H9 (cell line): ENCODE measurements around the gene ICAM2. TPM values are rescaled to one million over a fixed set of nuclear protein-coding genes. Genes with fewer than 3 reads are reported as not detected.
A peak's percentile ranks its signal among the peaks of the same experiment; 100 is the strongest.

Experiments
- DNase-seq: peaks from one replicate; pipeline ENCODE4 v3.0.0-alpha.2; 2017
- H2AFZ ChIP-seq: one replicate; pipeline ENCODE4 v1.6.1; 2013; ENCODE audit warnings: mild to moderate bottlenecking, low read length, control low read depth, moderate library complexity
- H2AK5ac ChIP-seq: 2 replicates; pipeline ENCODE4 v1.6.1; 2013; ENCODE audit warnings: low read length, control low read depth, mixed read lengths; ENCODE audit not compliant: insufficient read length
- H2BK120ac ChIP-seq: one replicate; pipeline ENCODE4 v1.6.1; 2013; ENCODE audit warnings: low read depth, mild to moderate bottlenecking, low read length, control low read depth, inconsistent platforms; ENCODE audit not compliant: poor library complexity, severe bottlenecking
- H2BK12ac ChIP-seq: 2 replicates; pipeline ENCODE4 v1.6.1; 2013; ENCODE audit warnings: low read length, control low read depth, mixed read lengths, low read depth; ENCODE audit not compliant: insufficient read length
- H2BK15ac ChIP-seq: 2 replicates; pipeline ENCODE4 v1.6.1; 2013; ENCODE audit warnings: low read depth, low read length, control low read depth
- H2BK20ac ChIP-seq: one replicate; pipeline ENCODE4 v1.6.1; 2013; ENCODE audit warnings: low read depth, mild to moderate bottlenecking, low read length, control low read depth, inconsistent platforms; ENCODE audit not compliant: poor library complexity, severe bottlenecking
- H2BK5ac ChIP-seq: 2 replicates; pipeline ENCODE4 v1.6.1; 2013; ENCODE audit warnings: low read length, control low read depth, mixed read lengths; ENCODE audit not compliant: insufficient read length
- H3K14ac ChIP-seq: 2 replicates; pipeline ENCODE4 v1.6.1; 2013; ENCODE audit warnings: low read length, control low read depth; ENCODE audit not compliant: insufficient read depth
- H3K18ac ChIP-seq: 2 replicates; pipeline ENCODE4 v1.6.1; 2013; ENCODE audit warnings: low read depth, mild to moderate bottlenecking, mixed read lengths, low read length, control low read depth; ENCODE audit not compliant: insufficient read length
- H3K23ac ChIP-seq: 2 replicates; pipeline ENCODE4 v1.6.1; 2013; ENCODE audit warnings: low read length, control low read depth, mixed read lengths, low read depth; ENCODE audit not compliant: insufficient read length
- H3K23me2 ChIP-seq: 2 replicates; pipeline ENCODE4 v1.6.1; 2013; ENCODE audit warnings: low read depth, mild to moderate bottlenecking, mixed read lengths, low read length, control low read depth; ENCODE audit not compliant: insufficient read length, poor library complexity, severe bottlenecking
- H3K27ac ChIP-seq: 2 replicates; pipeline ENCODE4 v1.5.1; 2013; ENCODE audit warnings: low read length, control low read depth, mixed read lengths, low read depth; ENCODE audit not compliant: insufficient read length
- H3K27me3 ChIP-seq: 2 replicates; pipeline ENCODE4 v1.6.1; 2013; ENCODE audit warnings: low read length, control low read depth, inconsistent platforms; ENCODE audit not compliant: insufficient read depth
- H3K4ac ChIP-seq: 2 replicates; pipeline ENCODE4 v1.6.1; 2013; ENCODE audit warnings: low read depth, mild to moderate bottlenecking, control low read depth, inconsistent platforms, low read length, moderate library complexity
- H3K4me1 ChIP-seq: 2 replicates; pipeline ENCODE4 v1.6.1; 2013; ENCODE audit warnings: low read length, control low read depth, inconsistent platforms; ENCODE audit not compliant: insufficient read depth
- H3K4me2 ChIP-seq: 2 replicates; pipeline ENCODE4 v1.6.1; 2013; ENCODE audit warnings: low read length, control low read depth, mixed read lengths; ENCODE audit not compliant: insufficient read length, insufficient read depth
- H3K56ac ChIP-seq: 2 replicates; pipeline ENCODE4 v1.6.1; 2013; ENCODE audit warnings: low read depth, mild to moderate bottlenecking, mixed read lengths, low read length, control low read depth; ENCODE audit not compliant: insufficient read length
- H3K79me1 ChIP-seq: 2 replicates; pipeline ENCODE4 v1.6.1; 2013; ENCODE audit warnings: low read depth, mild to moderate bottlenecking, moderate library complexity, low read length, control low read depth, inconsistent platforms; ENCODE audit not compliant: insufficient read depth, poor library complexity, severe bottlenecking
- H3K79me2 ChIP-seq: 2 replicates; pipeline ENCODE4 v1.6.1; 2013; ENCODE audit warnings: low read length, control low read depth, inconsistent platforms; ENCODE audit not compliant: insufficient read depth
- H3K9ac ChIP-seq: 2 replicates; pipeline ENCODE4 v1.6.1; 2013; ENCODE audit warnings: low read length, control low read depth, mixed read lengths; ENCODE audit not compliant: insufficient read length; ENCODE audit errors: extremely low read depth
- H3K9me3 ChIP-seq: one replicate; pipeline ENCODE4 v1.6.1; 2013; ENCODE audit warnings: low read depth, low read length, inconsistent platforms; ENCODE audit not compliant: control insufficient read depth
- H3T11ph ChIP-seq: one replicate; pipeline ENCODE4 v1.6.1; 2013; ENCODE audit warnings: mild to moderate bottlenecking, low read length, control low read depth, inconsistent platforms
- H4K20me1 ChIP-seq: one replicate; pipeline ENCODE4 v1.6.1; 2013; ENCODE audit not compliant: control insufficient read depth, insufficient read length, insufficient read depth
- H4K5ac ChIP-seq: 2 replicates; pipeline ENCODE4 v1.6.1; 2013; ENCODE audit warnings: low read depth, mild to moderate bottlenecking, mixed read lengths, low read length, control low read depth; ENCODE audit not compliant: insufficient read length
- H4K8ac ChIP-seq: replicated peaks from 2 replicates; pipeline ENCODE4 v1.6.1; 2013; ENCODE audit warnings: low read length, control low read depth, mixed read lengths, low read depth; ENCODE audit not compliant: insufficient read length
- H4K91ac ChIP-seq: 2 replicates; pipeline ENCODE4 v1.6.1; 2013; ENCODE audit warnings: low read depth, mild to moderate bottlenecking, moderate library complexity, mixed read lengths, low read length, control low read depth; ENCODE audit not compliant: insufficient read length
- H3K27ac Mint-ChIP-seq, 3 experiments: 2 replicates in 2 of 3; 3 replicates in 1 of 3; pipeline ENCODE4 v1.8.0; 2020 to 2021; ENCODE audit warnings: mixed read lengths in 3 of 3, mild to moderate bottlenecking in 1 of 3, moderate library complexity in 1 of 3
- H3K27me3 Mint-ChIP-seq: 2 replicates; pipeline ENCODE4 v1.8.0; 2021; ENCODE audit warnings: low read depth, mild to moderate bottlenecking, moderate library complexity, mixed read lengths
- H3K36me3 Mint-ChIP-seq, 3 experiments: 2 replicates in 2 of 3; 3 replicates in 1 of 3; pipeline ENCODE4 v1.8.0; 2020 to 2021; ENCODE audit warnings: low read depth in 3 of 3, mixed read lengths in 3 of 3; ENCODE audit not compliant: insufficient read depth in 1 of 3
- H3K4me1 Mint-ChIP-seq, 2 experiments: 2 replicates each; pipeline ENCODE4 v1.8.0; 2020; ENCODE audit warnings: mixed read lengths in 2 of 2
- H3K4me3 Mint-ChIP-seq, 2 experiments: 2 replicates in 1 of 2; 3 replicates in 1 of 2; pipeline ENCODE4 v1.8.0; 2020 to 2021; ENCODE audit warnings: mild to moderate bottlenecking in 2 of 2, mixed read lengths in 2 of 2, moderate library complexity in 1 of 2
- H3K9me3 Mint-ChIP-seq, 2 experiments: 2 replicates in 1 of 2; 3 replicates in 1 of 2; pipeline ENCODE4 v1.8.0; 2020; ENCODE audit warnings: mild to moderate bottlenecking in 2 of 2, mixed read lengths in 2 of 2, moderate library complexity in 1 of 2
- WGBS: extraction: QIAGEN DNeasy Blood & Tissue Kit; methylation state at CpG from one replicate; pipeline ENCODE4 v1.1.7; 2013; ENCODE audit warnings: missing lambda C conversion rate, low lambda C conversion rate, mixed read lengths; ENCODE audit not compliant: insufficient read length; ENCODE audit errors: extremely low coverage; 5-methylcytosine and 5-hydroxymethylcytosine counted together
- total RNA-seq: library from RNA; stranded (reverse); gene quantifications from 2 replicates; pipeline ENCODE4 v1.2.1, GENCODE V29; 2021
- TF ChIP-seq, protein P1 (sequence below): fragments of 200-600 bp; sonication (generic); conservative IDR thresholded peaks from 3 replicates; pipeline ENCODE4 v1.8.0; 2021; ENCODE audit warnings: antibody characterized with exemption, mild to moderate bottlenecking

Gene ICAM2
- total RNA-seq, 1 experiment from 2014 or later, result 0.28 TPM

DNA sequence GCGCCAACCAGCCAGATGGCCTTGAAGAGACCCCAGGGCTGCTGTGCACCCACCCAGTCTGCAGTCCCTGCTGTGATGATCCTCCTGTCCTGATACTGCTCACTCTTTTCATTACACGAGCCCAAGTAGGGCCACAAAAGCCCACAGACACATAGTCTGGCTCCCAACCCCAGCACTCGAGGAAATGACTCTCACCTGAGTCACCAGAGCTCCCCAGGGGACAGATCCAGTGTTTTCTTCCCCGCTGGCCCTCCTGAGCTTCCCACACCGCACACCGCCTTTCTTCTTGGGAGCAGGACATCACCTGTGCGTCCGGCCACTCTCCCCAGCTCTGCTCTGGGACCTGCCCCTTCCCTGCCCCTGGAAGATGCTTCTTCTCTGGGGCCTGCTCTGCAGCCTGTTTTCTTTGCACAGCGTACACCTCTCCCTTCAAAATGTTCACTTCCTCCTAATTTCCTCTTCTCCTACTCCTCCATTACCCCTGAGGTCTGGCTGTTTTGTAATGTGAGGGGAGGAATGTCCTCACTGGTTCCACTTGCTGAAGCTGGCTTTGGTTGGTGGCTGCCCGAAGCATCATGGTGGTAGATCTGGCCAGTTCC lies 45.7 kb downstream of the ICAM2 start:
- Histone ChIP-seq H3K14ac (no peak overlapping the region), H3T11ph (no peak overlapping the region), H4K20me1 (no peaks in the 10 kb centered on the region), H2AK5ac (no peak overlapping the region), H4K91ac (no peak overlapping the region), H2BK15ac (no peak overlapping the region), H3K27me3 (no peaks in the 10 kb centered on the region), H3K56ac (no peak overlapping the region), H3K4ac (no peak overlapping the region), H2BK5ac (no peak overlapping the region), H3K79me2 (no peaks in the 10 kb centered on the region), H3K9ac (peak overlapping the region; percentile 7), H2AFZ (no peak overlapping the region), H3K23me2 (no peaks in the 10 kb centered on the region), H2BK12ac (no peak overlapping the region), H2BK120ac (no peak overlapping the region), H3K79me1 (no peaks in the 10 kb centered on the region), H4K5ac (no peak overlapping the region), H3K4me1 (no peaks in the 10 kb centered on the region), H3K9me3 (no peaks in the 10 kb centered on the region), H3K4me2 (no peak overlapping the region), H3K23ac (no peak overlapping the region), H2BK20ac (no peak overlapping the region), H3K18ac (no peak overlapping the region), H3K27ac (no peak overlapping the region), H4K8ac (no peak overlapping the region)
- no peak for DNase-seq
- TF ChIP-seq, protein P1, sequence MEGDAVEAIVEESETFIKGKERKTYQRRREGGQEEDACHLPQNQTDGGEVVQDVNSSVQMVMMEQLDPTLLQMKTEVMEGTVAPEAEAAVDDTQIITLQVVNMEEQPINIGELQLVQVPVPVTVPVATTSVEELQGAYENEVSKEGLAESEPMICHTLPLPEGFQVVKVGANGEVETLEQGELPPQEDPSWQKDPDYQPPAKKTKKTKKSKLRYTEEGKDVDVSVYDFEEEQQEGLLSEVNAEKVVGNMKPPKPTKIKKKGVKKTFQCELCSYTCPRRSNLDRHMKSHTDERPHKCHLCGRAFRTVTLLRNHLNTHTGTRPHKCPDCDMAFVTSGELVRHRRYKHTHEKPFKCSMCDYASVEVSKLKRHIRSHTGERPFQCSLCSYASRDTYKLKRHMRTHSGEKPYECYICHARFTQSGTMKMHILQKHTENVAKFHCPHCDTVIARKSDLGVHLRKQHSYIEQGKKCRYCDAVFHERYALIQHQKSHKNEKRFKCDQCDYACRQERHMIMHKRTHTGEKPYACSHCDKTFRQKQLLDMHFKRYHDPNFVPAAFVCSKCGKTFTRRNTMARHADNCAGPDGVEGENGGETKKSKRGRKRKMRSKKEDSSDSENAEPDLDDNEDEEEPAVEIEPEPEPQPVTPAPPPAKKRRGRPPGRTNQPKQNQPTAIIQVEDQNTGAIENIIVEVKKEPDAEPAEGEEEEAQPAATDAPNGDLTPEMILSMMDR, result no peak
- peaks cover 7 to 10% of the 10 kb centered on the region in 2 experiments for H3K4me1 Mint-ChIP-seq
- H3K9me3 Mint-ChIP-seq, result no peaks in the 10 kb centered on the region
- no peaks in the 10 kb centered on the region for H3K36me3 Mint-ChIP-seq
- no peak overlapping the region; a peak in 1 of 5 replicates for H3K4me3 Mint-ChIP-seq
- H3K27ac Mint-ChIP-seq, result peak overlapping the region in 1 of 3 experiments; percentile 83; a peak in 2 of 7 replicates
- WGBS, result no CpG with 5 or more reads among the region's 10 CpGs
- no peaks in the 10 kb centered on the region; the same call in none of the 2 replicates for H3K27me3 Mint-ChIP-seq
